Right kidney (tissue), 9 donors: ENCODE results near the gene TNIP3.
"Not testable (repeated sequence)": the region's sequence is repeated elsewhere in the genome, so short reads cannot be mapped to it uniquely, and the experiment has no call there.

ENCODE experiments used
- DNase-seq: peaks from one replicate; pipeline ENCODE4 v3.0.0-alpha.2; 2016
- long read RNA-seq, 8 donors: transcript quantifications; one replicate each; lab custom pipeline, GENCODE V29; 2026

The TNIP3 gene, protein sequence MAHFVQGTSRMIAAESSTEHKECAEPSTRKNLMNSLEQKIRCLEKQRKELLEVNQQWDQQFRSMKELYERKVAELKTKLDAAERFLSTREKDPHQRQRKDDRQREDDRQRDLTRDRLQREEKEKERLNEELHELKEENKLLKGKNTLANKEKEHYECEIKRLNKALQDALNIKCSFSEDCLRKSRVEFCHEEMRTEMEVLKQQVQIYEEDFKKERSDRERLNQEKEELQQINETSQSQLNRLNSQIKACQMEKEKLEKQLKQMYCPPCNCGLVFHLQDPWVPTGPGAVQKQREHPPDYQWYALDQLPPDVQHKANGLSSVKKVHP
- long read RNA-seq, donor 1 = 0 reads
- long read RNA-seq, donor 2 = 0 reads
- long read RNA-seq, donor 3 = 0 reads
- long read RNA-seq, donor 4 = 0 reads
- long read RNA-seq, donor 5 = 0 reads
- long read RNA-seq, donor 6 = 0 reads
- long read RNA-seq, donor 7 = 0 reads
- long read RNA-seq, donor 8 = 0 reads

DNA sequence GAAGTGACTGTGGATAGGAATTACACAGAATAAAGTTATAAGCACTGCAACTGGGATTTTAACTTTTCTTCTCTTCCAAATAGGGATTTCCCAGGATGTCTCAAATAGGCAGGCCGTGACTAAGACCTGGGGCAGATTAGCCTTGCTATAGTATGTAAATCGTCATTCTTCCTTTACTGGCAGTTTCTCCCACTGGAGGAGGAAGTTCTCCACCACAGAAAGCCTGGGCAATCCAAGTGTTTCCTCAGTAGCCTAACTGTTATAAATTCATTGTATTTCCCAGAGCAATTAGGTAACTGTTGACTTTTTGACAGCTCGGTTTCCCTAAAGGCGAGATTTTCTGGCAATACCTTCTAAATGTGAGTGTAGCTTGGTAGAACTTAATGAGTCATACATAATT is at the start of gene TNIP3:
Gene TNIP3 (minus strand): TSS at position 31 of the 400 bp plus-strand sequence. CDS start 196 bp downstream, outside the sequence.
- no peak for DNase-seq

- no peak for DNase-seq
These were observed 48.7 kb upstream of the TNIP3 start for GRCh38 chr4:121212806-121213205.

DNA sequence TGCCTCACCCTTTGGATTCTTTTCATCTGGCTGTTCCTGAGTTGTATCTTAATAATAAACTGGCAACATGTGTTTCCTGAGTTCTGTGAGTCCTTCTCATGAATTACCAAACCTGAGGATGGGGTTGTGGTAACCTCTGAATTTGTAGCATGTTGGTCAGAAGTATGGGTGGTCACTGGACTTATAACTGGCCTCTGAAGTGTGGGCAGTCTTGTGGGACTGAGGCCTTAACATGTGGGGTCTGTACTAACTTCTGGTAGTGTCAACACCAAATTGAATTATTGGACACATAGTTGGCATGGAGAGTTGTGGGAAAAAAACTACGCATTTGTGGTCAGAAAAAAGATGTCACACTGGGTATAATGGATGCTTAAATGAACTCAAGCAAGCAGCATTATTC is 45.0 kb upstream of the TNIP3 start:
- DNase-seq = no peak

GRCh38 chr4:121208244-121209007 is 44.3 kb upstream of the TNIP3 start:
- no peak for DNase-seq

DNA sequence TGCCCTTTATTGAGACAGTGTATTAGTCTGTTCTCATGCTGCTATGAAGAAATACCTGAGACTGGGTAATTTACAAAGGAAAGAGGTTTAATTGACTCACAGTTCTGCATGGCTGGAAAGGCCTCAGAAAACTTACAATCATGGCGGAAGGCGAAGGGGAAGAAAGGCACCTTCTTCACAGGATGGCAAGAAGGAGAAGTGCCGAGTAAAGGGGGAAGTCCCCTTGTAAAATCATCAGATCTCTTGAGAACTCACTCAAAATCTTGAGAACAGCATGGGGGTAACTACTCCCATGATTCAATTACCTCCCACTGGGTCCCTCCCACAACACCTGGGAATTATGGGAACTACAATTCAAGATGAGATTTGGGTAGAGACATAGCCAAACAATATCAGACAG is 41.7 kb upstream of the TNIP3 start:
- not testable (repeated sequence) for DNase-seq

- no peak for DNase-seq
These were observed 36.8 kb upstream of the TNIP3 start for GRCh38 chr4:121200795-121201472.

- no peak for DNase-seq
These were observed 35.8 kb upstream of the TNIP3 start for GRCh38 chr4:121199742-121200561.

DNA sequence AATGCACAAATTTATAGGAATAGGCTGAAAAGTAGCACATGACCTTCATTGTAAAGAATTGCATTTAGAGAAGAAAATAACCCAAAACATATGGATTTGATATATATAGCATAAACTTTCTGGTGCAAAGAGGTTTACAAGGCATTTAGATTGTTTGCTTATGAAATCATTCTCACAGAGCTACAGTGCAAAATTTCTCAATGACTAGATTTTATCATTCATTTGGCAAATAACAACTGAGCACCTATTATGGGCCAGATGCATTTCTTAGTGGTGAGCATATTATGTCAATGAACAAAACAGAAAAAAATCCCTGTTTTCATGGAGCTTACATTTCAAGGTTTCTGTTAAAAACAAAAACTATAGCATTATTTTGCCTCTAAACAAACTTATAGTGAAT is 34.1 kb upstream of the TNIP3 start:
- DNase-seq = no peak

GRCh38 chr4:121195649-121196048 is 31.5 kb upstream of the TNIP3 start:
- DNase-seq = no peak

DNA sequence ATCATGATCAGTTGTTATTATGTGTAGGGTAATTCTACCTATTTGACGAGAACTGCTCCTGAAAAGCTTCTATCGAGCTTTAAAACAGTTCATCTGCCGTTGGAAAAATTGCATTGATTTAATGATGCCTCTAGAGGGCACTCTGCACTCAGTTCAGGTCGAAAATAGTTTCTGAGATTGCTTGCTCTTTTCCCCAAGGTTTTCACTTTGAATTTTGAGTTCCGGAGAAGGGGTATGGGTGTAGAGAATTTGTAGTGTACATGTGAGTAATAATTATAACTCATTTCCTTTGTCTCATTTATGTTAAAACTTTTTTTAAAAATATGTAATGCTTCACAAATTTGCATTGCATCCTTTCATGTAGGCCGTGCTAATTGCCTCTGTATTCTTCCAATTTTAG is 28.4 kb upstream of the TNIP3 start:
- DNase-seq = peak; percentile 22

- DNase-seq = peak; percentile 8
These were observed 27.9 kb upstream of the TNIP3 start for GRCh38 chr4:121192013-121192412.

GRCh38 chr4:121191361-121191760 is 27.2 kb upstream of the TNIP3 start:
- no peak for DNase-seq

DNA sequence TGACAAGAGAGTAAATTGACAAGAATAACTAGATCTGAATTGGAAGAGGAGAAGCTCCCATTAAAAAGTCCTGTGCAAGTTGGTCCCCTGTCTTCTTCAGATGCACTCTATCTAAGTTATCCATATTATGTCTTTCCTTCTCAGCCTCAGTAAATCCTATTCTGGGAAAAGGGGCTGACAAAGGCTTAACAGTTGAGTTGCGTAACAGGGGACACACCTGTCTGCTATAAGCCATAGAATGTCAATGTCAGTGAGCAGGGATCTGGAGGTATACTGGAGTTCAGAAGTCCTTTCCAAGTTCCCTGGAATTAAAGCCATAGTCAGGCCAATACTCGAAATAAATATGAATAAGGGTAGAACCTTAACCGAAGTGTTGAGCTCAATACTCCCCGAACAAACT is 26.3 kb upstream of the TNIP3 start:
- DNase-seq = no peak

GRCh38 chr4:121189326-121190215 is 25.4 kb upstream of the TNIP3 start:
- DNase-seq = no peak

DNA sequence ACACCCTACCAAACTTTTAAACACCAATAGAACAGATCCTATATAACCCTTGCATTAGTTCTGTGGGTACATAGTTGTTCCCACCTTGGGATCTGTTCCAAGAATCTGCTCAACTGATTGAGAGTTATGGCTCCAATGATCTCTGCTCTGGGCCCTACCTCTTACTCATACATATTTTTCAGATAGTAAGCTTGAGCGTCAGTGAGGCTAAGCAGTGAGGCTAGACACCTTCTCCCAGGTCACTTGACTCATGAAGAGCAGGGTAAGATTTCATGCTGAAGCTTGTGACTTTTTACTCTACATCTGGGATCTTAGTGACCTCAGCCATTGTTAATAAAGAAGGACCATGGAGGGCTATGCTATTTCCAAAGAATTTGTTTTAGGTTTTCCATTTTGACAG is 23.1 kb upstream of the TNIP3 start:
- DNase-seq = no peak

DNA sequence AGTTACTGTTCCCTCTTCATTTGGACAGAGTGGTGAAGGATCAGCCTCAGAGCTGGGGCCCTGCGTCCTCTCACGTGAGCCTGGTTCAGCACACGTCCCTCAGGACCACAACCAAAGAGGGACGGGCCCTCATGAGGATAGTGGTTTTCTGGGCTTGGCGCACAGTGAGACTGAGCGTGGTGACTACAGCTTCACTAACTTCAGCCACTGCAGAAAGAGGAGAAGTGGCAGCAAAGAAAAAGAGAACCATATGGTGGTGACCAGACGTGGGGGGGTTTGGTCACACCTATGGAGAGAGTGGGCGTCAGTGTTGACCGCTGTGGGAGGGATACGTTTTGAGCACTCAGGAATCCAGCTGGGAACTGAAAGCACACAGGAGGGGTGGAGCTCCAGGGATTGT is 21.8 kb upstream of the TNIP3 start:
- DNase-seq = no peak

DNA sequence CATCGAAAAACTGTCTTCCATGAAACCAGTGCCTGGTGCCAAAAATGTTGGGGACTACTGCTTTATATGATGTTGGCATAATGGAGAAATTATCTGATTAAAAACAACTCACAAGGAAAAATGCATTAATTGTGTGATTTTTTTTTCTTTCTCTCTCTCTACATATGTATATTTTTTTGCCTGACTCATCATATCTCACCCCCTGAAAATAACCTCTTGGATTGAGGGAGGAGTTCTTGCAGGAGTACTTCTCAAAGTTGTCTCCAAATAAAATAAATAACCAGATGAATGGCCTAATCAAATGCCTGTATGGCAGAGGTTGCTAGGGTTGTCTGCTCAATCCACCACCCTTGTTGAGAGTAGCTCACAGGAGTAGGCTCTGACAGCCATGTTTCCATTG is 19.9 kb upstream of the TNIP3 start:
- DNase-seq = no peak

- no peak for DNase-seq
These were observed 19.2 kb upstream of the TNIP3 start for GRCh38 chr4:121183361-121183760.

DNA sequence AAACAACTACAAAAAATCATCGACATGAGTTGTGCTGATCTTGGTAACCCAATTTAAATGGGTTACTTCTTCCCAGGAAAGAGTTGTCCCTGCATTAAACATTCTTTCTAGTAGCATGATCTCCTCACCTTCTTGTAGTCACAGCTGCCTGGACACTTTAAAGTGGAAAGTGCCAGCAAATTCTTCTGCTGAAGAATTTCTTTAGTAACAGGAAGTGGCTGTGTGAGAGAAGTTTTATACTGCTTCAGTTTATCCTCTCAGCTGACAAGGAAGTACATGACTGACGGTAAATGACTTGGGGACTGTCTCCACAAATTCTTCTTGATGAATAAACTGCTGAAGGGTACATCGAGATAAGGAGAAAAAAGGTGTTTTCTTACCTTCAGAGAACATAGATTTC is 18.2 kb upstream of the TNIP3 start:
- peak; percentile 13 for DNase-seq

- DNase-seq = no peak
These were observed 17.4 kb upstream of the TNIP3 start for GRCh38 chr4:121181493-121181892.

DNA sequence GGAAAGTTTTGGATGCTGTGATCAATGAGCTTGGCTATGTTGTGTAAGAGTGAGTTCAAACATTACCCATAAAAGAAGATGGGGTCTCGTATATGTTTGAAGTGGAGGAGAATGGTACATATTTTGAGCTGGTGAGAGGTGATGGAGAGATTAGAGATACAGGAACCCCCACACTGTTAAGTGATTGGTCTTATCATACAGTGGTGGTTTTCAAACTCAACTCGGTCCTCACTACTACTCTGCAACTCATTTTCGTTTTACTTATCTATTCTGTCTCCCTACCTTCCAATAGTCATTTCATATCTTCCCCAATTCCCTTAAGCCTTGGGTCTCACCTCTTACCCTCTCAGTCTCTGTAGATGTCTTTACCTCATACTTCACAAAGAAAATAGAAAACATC is 16.4 kb upstream of the TNIP3 start:
- no peak for DNase-seq
